Keratinocyte (primary cell): ENCODE measurements around the gene TTC33. TPM values are rescaled to one million over a fixed set of nuclear protein-coding genes. Genes with fewer than 3 reads are reported as not detected.

ENCODE experiments used
- DNase-seq: peaks from one replicate; pipeline ENCODE4 v3.0.0-alpha.2; 2011; ENCODE audit warnings: low read depth, missing footprints, low spot score
- FAIRE-seq: peaks from 2 replicates; lab custom pipeline; 2011; peaks lifted over from hg19 to GRCh38; lab: Jason Lieb, UNC
- H2AFZ ChIP-seq: 2 replicates; pipeline ENCODE4 v1.6.0; 2012; ENCODE audit warnings: low read length, control low read depth, inconsistent platforms; ENCODE audit not compliant: control insufficient read depth
- H3K27ac ChIP-seq: 2 replicates; pipeline ENCODE4 v1.5.1; 2011; ENCODE audit warnings: low read length; ENCODE audit not compliant: control insufficient read depth, insufficient read depth
- H3K27me3 ChIP-seq: 3 replicates; pipeline ENCODE4 v1.6.0; 2011; ENCODE audit warnings: low read length; ENCODE audit not compliant: control insufficient read depth, insufficient read depth; ENCODE audit errors: extremely low read depth
- H3K36me3 ChIP-seq, 2 experiments: 2 replicates in 1 of 2; 3 replicates in 1 of 2; pipeline ENCODE4 v1.5.1; 2011; ENCODE audit warnings: low read length in 2 of 2, mild to moderate bottlenecking in 1 of 2; ENCODE audit not compliant: control insufficient read depth in 2 of 2, insufficient read depth in 2 of 2; ENCODE audit errors: extremely low read depth in 1 of 2
- H3K4me1 ChIP-seq: 3 replicates; pipeline ENCODE4 v1.5.1; 2011; ENCODE audit warnings: low read length; ENCODE audit not compliant: control insufficient read depth, insufficient read depth; ENCODE audit errors: extremely low read depth
- H3K4me2 ChIP-seq: 3 replicates; pipeline ENCODE4 v1.6.0; 2011; ENCODE audit warnings: low read depth, low read length; ENCODE audit not compliant: control insufficient read depth, insufficient read depth; ENCODE audit errors: extremely low read depth
- H3K4me3 ChIP-seq, 3 experiments: fragments of 200-600 bp in 1 of 3; sonication (generic) in 1 of 3; 2 replicates in 2 of 3; 3 replicates in 1 of 3; pipeline ENCODE4 v1.5.1; 2011 to 2016; ENCODE audit warnings: low read length in 3 of 3, mild to moderate bottlenecking in 3 of 3, control low read depth in 2 of 3, inconsistent platforms in 1 of 3, low read depth in 1 of 3, mixed read lengths in 1 of 3, mixed run types in 1 of 3, moderate library complexity in 1 of 3; ENCODE audit not compliant: control insufficient read depth in 2 of 3, insufficient read depth in 2 of 3; ENCODE audit errors: extremely low read depth in 1 of 3
- H3K79me2 ChIP-seq: 2 replicates; pipeline ENCODE4 v1.6.0; 2012; ENCODE audit warnings: low read length; ENCODE audit not compliant: control insufficient read depth, insufficient read depth
- H3K9ac ChIP-seq: 3 replicates; pipeline ENCODE4 v1.6.0; 2011; ENCODE audit warnings: low read length; ENCODE audit not compliant: control insufficient read depth, insufficient read depth; ENCODE audit errors: extremely low read depth
- H3K9me1 ChIP-seq: 3 replicates; pipeline ENCODE4 v1.6.0; 2011; ENCODE audit warnings: low read length; ENCODE audit not compliant: control insufficient read depth, insufficient read depth; ENCODE audit errors: extremely low read depth
- H3K9me3 ChIP-seq: 2 replicates; pipeline ENCODE4 v1.5.1; 2012; ENCODE audit warnings: low read depth, low read length; ENCODE audit not compliant: control insufficient read depth
- H4K20me1 ChIP-seq: 3 replicates; pipeline ENCODE4 v1.6.0; 2011; ENCODE audit warnings: low read length; ENCODE audit not compliant: control insufficient read depth, insufficient read depth; ENCODE audit errors: extremely low read depth
- CTCF ChIP-seq, 3 experiments: IDR thresholded peaks in 1 of 3; conservative IDR thresholded peaks in 1 of 3; optimal IDR thresholded peaks in 1 of 3; 2 replicates in 2 of 3; 3 replicates in 1 of 3; pipeline versions ENCODE3 to v1.5.1; 2011; ENCODE audit warnings: low read length in 3 of 3, mild to moderate bottlenecking in 3 of 3, moderate library complexity in 2 of 3, control low read depth in 1 of 3, inconsistent platforms in 1 of 3; ENCODE audit not compliant: insufficient read depth in 2 of 3; ENCODE audit errors: extremely low read depth in 1 of 3
- EZH2 ChIP-seq: IDR thresholded peaks from one replicate; pipeline ENCODE4 v1.6.1; 2012; ENCODE audit warnings: inconsistent platforms, mild to moderate bottlenecking, low read length, moderate library complexity
- dilution Hi-C: fragments of 300-500 bp; cut with MboI; formaldehyde crosslinking; loops from one replicate; pipeline ENCODE4 v1.7.0; 2020; ENCODE audit warnings: low sequenced_read_pairs; ENCODE audit not compliant: extremely low pct_ligation_motif_present
- polyA plus RNA-seq, 5 experiments: library from polyadenylated mRNA; depleted of rRNA in 3 of 5; stranded (reverse) in 3 of 5; stranded (forward) in 1 of 5; unstranded in 1 of 5; fragments of >200 nt; gene quantifications; 1 replicate in 1 of 5; 2 replicates in 3 of 5; 3 replicates in 1 of 5; pipeline versions ENCODE4 v1.2.1 to v1.2.3, GENCODE V29; 2011 to 2012; ENCODE audit warnings: missing spikeins in 2 of 5, low read depth in 1 of 5, low replicate concordance in 1 of 5

Gene TTC33
- polyA plus RNA-seq, 1 donor (not counting 4 experiments of a cell fraction or from before 2014, with no cell fraction given) = 7.1 TPM

- Histone ChIP-seq H2AFZ (no peak overlapping the region), H3K79me2 (no peaks in the 10 kb centered on the region), H3K4me3 (no peak overlapping the region), H3K36me3 (no peaks in the 10 kb centered on the region), H3K9me1 (no peaks in the 10 kb centered on the region), H3K4me1 (no peaks in the 10 kb centered on the region), H3K9me3 (no peaks in the 10 kb centered on the region), H4K20me1 (no peaks in the 10 kb centered on the region), H3K4me2 (no peak overlapping the region), H3K27me3 (no peaks in the 10 kb centered on the region), H3K27ac (no peak overlapping the region), H3K9ac (no peak overlapping the region)
- FAIRE-seq (no peak), DNase-seq (no peak)
- dilution Hi-C loops = no loop called here
- TF ChIP-seq EZH2 (no peak), CTCF (optimal IDR thresholded peaks at IDR 0.05 in 1 of 3, IDR thresholded peaks at IDR 0.05 in 1 of 3, conservative IDR thresholded peaks at IDR 0.05 in 1 of 3; ENCODE audit: extremely low read depth in 1 of 3, insufficient read depth in 2 of 3, low read length in 3 of 3) (no peak)
These were observed 250.7 kb downstream of the TTC33 start for GRCh38 chr5:40505031-40505430.

- H3K79me2 ChIP-seq = no peaks in the 10 kb centered on the region
- H3K4me1 ChIP-seq = no peaks in the 10 kb centered on the region
- DNase-seq (no peak), FAIRE-seq (no peak)
- H3K4me2 ChIP-seq = no peak overlapping the region
- H3K9me1 ChIP-seq = no peaks in the 10 kb centered on the region
- dilution Hi-C loops = no loop called here
- no peak overlapping the region for H3K9ac ChIP-seq
- H3K4me3 ChIP-seq = no peak overlapping the region
- H4K20me1 ChIP-seq = no peaks in the 10 kb centered on the region
- TF ChIP-seq EZH2 (no peak), CTCF (optimal IDR thresholded peaks at IDR 0.05 in 1 of 3, IDR thresholded peaks at IDR 0.05 in 1 of 3, conservative IDR thresholded peaks at IDR 0.05 in 1 of 3; ENCODE audit: extremely low read depth in 1 of 3, insufficient read depth in 2 of 3, low read length in 3 of 3) (no peak)
- no peak overlapping the region for H2AFZ ChIP-seq
- no peaks in the 10 kb centered on the region for H3K36me3 ChIP-seq
- H3K27ac ChIP-seq = no peak overlapping the region
- H3K27me3 ChIP-seq = no peaks in the 10 kb centered on the region
- no peaks in the 10 kb centered on the region for H3K9me3 ChIP-seq
These were observed 252.3 kb downstream of the TTC33 start for GRCh38 chr5:40503439-40503838.
